ENCODE data around the gene RFC2. TPM values are rescaled to one million over a fixed set of nuclear protein-coding genes. Genes with fewer than 3 reads are reported as not detected.

The RFC2 gene
- total RNA-seq, 4 donors from 2014 or later, result 4.9 to 31.4 (median 19.2) TPM

DNA sequence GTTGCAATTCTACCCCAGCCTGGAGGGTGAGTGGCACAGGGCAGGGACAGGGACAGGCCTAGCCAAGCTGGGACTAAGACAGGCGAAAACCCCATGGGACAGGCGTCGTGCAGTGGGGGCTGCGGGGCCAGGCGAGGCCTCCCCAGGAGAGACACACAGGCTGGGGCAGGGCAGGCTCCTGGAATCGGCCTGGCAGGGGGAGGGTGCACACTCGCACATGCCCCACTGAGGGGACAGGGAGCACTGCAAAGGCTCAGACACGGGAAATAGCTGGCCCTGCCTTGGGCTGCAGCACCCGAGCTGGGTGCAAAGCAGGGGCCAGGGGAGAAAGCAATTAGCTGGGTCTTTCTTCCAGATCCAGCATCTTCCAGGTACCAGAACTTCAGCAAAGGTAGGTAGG lies 34.0 kb downstream of the RFC2 start:
- H3K4me3 ChIP-seq, result no peak overlapping the region
- no peaks in the 10 kb centered on the region for H3K27me3 ChIP-seq
- DNase-seq, result no peak
- H3K27ac ChIP-seq, result no peak overlapping the region
- intact Hi-C loops (cut with DNase I; ENCODE audit: low total_unique reads), result no loop called here
- H3K36me3 ChIP-seq, result no peaks in the 10 kb centered on the region
- H3K4me1 ChIP-seq, result no peaks in the 10 kb centered on the region
- no peak for TF ChIP-seq POLR2A (IDR thresholded peaks at IDR 0.05)
- TF ChIP-seq, protein P1, sequence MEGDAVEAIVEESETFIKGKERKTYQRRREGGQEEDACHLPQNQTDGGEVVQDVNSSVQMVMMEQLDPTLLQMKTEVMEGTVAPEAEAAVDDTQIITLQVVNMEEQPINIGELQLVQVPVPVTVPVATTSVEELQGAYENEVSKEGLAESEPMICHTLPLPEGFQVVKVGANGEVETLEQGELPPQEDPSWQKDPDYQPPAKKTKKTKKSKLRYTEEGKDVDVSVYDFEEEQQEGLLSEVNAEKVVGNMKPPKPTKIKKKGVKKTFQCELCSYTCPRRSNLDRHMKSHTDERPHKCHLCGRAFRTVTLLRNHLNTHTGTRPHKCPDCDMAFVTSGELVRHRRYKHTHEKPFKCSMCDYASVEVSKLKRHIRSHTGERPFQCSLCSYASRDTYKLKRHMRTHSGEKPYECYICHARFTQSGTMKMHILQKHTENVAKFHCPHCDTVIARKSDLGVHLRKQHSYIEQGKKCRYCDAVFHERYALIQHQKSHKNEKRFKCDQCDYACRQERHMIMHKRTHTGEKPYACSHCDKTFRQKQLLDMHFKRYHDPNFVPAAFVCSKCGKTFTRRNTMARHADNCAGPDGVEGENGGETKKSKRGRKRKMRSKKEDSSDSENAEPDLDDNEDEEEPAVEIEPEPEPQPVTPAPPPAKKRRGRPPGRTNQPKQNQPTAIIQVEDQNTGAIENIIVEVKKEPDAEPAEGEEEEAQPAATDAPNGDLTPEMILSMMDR (IDR thresholded peaks at IDR 0.05), result no peak
- H3K9me3 ChIP-seq, result no peaks in the 10 kb centered on the region

DNA sequence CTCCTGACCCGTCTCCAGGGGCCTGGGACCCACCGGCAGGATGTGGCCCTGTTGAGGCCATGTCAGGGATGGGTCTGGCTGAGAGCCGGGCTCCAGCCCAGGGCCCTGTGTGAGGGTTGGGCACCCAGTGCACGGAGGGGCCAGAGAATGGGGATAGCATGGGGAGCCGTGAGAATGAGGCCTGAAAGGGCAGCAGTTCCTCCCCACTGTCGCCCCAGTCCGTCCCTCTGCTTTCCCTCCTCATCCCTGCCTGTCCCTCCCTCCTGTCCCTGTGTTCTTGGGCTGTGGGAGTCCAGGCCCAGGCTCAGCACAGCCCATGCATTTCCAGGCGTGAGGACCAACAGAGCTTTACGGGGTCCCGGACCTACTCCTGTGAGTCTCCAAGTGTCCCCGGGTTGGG lies 34.8 kb downstream of the RFC2 start:
- Histone ChIP-seq H3K4me3 (no peak overlapping the region), H3K27me3 (no peaks in the 10 kb centered on the region), H3K4me1 (no peaks in the 10 kb centered on the region), H3K27ac (no peak overlapping the region), H3K9me3 (no peaks in the 10 kb centered on the region), H3K36me3 (no peaks in the 10 kb centered on the region)
- intact Hi-C loops (cut with DNase I; ENCODE audit: low total_unique reads), result no loop called here
- TF ChIP-seq, protein P1 (IDR thresholded peaks at IDR 0.05), result no peak
- no peak for TF ChIP-seq POLR2A (IDR thresholded peaks at IDR 0.05)
- no peak for DNase-seq

DNA sequence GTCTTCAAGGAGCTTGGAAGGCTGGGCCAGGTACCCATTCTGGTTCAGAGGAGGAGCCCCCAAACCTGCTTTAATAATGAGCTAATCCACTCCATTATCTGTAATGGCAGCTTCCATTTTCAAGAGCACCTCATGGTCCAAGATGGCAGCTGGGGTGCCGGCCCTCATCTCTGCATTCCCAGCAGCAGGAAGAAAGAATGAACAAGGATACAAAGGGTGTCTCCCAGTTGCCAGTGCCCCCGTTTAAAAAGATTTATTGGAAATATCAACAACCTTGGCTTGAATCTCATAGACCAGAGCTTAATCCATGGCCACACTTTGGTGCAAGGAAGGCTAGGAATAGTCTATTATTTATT lies 35.9 kb downstream of the RFC2 start:
- H3K27me3 ChIP-seq, result no peaks in the 10 kb centered on the region
- no peak overlapping the region for H3K4me3 ChIP-seq
- intact Hi-C loops (cut with DNase I; ENCODE audit: low total_unique reads), result no loop called here
- DNase-seq, result no peak
- no peak overlapping the region for H3K27ac ChIP-seq
- TF ChIP-seq, protein P1 (IDR thresholded peaks at IDR 0.05), result no peak
- H3K36me3 ChIP-seq, result no peaks in the 10 kb centered on the region
- H3K9me3 ChIP-seq, result no peaks in the 10 kb centered on the region
- no peaks in the 10 kb centered on the region for H3K4me1 ChIP-seq

DNA sequence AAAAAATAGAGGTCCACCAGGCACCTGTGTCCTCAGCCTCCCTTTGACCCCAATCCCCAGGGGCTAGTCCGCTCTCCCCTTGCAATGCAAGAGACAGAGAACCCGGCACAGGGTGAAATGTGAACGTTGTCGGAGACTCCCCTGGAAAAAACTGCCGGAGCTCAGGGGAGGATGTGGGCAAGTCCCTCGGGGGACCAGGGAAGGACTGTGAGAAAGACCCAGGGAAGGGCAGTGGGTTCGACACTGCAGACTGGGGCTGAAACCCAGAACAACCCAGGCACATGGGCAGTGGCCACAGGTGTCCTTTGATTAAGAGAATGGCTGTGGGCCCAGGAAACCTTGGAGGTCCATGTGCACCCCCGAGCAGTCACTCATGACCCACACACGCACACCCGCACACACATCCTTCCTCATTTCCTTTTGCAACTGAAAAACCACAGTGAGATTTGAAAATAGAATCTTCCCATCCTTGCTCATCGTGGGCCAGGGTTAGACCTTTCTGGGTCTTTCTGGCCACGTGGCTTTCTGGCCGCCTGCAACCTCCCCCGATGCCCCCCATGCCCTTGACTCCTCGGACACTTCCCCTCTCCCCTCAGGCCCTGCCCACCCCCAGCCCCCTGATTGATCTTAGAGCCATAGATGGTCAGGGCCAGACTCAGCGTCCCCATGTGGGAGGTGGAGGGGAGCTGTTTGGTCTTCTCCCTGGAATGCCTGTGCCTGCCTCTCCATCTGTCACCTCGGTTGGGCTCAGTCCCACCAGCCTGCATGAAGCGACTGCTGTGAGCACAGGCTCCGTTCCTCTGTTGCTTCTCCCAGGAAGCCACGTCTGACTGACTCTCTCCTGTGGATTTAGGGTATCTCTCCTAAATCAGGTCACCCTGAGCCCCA lies 36.5 kb downstream of the RFC2 start:
- Histone ChIP-seq H3K27ac (no peak overlapping the region), H3K4me1 (no peaks in the 10 kb centered on the region), H3K9me3 (no peaks in the 10 kb centered on the region), H3K27me3 (no peaks in the 10 kb centered on the region), H3K36me3 (no peaks in the 10 kb centered on the region), H3K4me3 (no peak overlapping the region)
- TF ChIP-seq POLR2A (IDR thresholded peaks at IDR 0.05), result no peak
- TF ChIP-seq, protein P1 (IDR thresholded peaks at IDR 0.05), result no peak
- intact Hi-C loops (cut with DNase I; ENCODE audit: low total_unique reads), result no loop called here
- no peak for DNase-seq

DNA sequence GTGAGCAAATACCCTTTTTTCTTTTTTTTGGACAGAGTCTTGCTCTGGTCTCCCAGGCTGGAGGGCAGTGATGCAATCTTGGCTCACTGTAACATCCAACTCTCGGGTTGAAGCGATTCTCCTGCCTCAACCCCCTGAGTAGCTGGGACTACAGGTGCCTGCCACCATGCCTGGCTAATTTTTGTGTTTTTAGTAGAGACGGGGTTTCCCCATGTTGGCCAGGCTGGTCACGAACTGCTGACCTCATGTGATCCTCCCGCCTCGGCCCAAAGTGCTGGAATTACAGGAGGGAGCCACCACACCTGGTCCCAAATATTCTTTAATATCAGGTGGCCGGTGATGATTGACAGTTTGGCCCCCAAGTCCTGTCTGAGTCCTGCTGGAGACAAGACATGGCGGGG lies 37.8 kb downstream of the RFC2 start:
- H3K27me3 ChIP-seq, result no peaks in the 10 kb centered on the region
- no peak overlapping the region for H3K4me3 ChIP-seq
- DNase-seq, result no peak
- intact Hi-C loops (cut with DNase I; ENCODE audit: low total_unique reads), result no loop called here
- TF ChIP-seq, protein P1 (IDR thresholded peaks at IDR 0.05), result no peak
- TF ChIP-seq POLR2A (IDR thresholded peaks at IDR 0.05), result no peak
- no peak overlapping the region for H3K27ac ChIP-seq
- no peaks in the 10 kb centered on the region for H3K36me3 ChIP-seq
- no peaks in the 10 kb centered on the region for H3K4me1 ChIP-seq
- no peaks in the 10 kb centered on the region for H3K9me3 ChIP-seq
